GM12801 (cell line): Measurements from ENCODE around the gene FAR1.

Experiments
- TF ChIP-seq, protein P1 (sequence below): IDR thresholded peaks from one replicate; pipeline ENCODE4 v1.5.1; 2011; ENCODE audit warnings: control low read depth; ENCODE audit not compliant: insufficient read length; ENCODE audit errors: extremely low read depth

FAR1 gene

GRCh38 chr11:13691286-13691899, 22.9 kb downstream of the FAR1 start:
- TF ChIP-seq, protein P1, sequence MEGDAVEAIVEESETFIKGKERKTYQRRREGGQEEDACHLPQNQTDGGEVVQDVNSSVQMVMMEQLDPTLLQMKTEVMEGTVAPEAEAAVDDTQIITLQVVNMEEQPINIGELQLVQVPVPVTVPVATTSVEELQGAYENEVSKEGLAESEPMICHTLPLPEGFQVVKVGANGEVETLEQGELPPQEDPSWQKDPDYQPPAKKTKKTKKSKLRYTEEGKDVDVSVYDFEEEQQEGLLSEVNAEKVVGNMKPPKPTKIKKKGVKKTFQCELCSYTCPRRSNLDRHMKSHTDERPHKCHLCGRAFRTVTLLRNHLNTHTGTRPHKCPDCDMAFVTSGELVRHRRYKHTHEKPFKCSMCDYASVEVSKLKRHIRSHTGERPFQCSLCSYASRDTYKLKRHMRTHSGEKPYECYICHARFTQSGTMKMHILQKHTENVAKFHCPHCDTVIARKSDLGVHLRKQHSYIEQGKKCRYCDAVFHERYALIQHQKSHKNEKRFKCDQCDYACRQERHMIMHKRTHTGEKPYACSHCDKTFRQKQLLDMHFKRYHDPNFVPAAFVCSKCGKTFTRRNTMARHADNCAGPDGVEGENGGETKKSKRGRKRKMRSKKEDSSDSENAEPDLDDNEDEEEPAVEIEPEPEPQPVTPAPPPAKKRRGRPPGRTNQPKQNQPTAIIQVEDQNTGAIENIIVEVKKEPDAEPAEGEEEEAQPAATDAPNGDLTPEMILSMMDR = no peak

GRCh38 chr11:13692172-13692571, 23.7 kb downstream of the FAR1 start:
- TF ChIP-seq, protein P1 = no peak

DNA sequence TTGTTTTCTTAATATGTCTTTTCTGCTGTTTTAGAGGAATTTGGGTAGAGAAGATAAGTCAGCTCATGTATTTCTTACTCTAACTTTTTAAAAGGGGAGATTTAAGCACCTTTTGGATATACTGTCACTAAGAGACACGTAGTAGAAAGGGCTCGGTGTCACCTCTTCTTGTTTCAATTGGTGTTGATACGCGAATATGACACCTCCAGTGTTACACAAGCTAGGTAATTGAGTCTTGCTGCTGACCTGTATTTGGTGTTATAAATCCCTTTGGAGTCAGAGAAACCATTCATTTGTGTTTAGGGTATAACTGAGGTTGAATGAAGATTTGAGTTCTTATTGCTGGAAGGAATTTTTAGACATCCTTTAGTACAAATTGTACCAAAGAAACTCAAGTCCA, 25.6 kb downstream of the FAR1 start:
- TF ChIP-seq, protein P1 = no peak

DNA sequence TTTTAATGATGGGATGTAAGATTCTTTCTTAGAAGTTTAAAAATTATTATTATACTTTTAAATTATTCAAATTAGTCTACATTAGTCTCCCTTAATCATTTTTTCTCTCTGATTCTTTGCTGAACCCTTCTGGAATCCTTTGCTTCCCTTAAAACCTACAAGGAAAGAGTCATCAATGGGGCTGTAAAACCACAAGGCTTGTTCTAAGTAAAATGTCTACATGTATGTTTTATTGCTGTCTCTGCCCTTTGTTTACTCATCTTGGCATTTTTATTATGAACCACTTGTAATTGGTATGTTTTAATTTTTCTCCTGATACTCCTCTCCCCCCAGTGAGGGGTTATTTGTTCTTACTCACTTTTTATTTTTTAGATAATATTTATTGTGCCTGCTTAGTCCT, 27.4 kb downstream of the FAR1 start:
- TF ChIP-seq, protein P1 = no peak

- TF ChIP-seq, protein P1 = no peak
Observed at GRCh38 chr11:13697710-13698109, 29.2 kb downstream of the FAR1 start.

DNA sequence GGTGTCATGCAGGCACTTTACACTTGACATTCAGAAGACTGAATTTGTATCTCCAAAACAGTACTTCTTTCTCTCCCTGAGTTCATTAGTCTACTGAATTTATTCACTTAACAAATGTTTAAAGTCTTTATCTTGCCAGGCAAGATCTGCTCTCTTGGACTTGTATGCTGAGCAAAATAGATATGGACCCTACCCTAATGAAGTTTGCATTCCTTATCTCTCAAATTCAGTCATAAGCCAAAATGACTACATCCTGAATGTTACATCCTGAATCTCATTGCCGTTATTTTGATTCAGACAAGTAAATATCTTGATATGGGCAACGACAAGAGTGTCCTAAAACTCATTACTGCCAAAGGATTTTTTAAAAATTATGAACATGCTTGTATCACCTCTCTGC, 29.7 kb downstream of the FAR1 start:
- TF ChIP-seq, protein P1 = no peak

- TF ChIP-seq, protein P1 = no peak
Observed at GRCh38 chr11:13699041-13699440, 30.6 kb downstream of the FAR1 start.
